NT2/D1 (cell line): ENCODE data around the gene RSBN1L.

ENCODE experiments used
- DNase-seq: peaks from one replicate; pipeline ENCODE4 v3.0.0-alpha.2; 2011; ENCODE audit warnings: low read depth, low spot score
- H3K27me3 ChIP-seq: 2 replicates; pipeline ENCODE4 v1.6.0; 2011; ENCODE audit warnings: mild to moderate bottlenecking; ENCODE audit not compliant: insufficient read length, insufficient read depth
- H3K36me3 ChIP-seq: 2 replicates; pipeline ENCODE4 v1.6.1; 2011; ENCODE audit warnings: mild to moderate bottlenecking, low read length, mixed read lengths; ENCODE audit not compliant: insufficient read depth, insufficient read length
- H3K4me1 ChIP-seq: 2 replicates; pipeline ENCODE4 v1.5.1; 2011; ENCODE audit not compliant: insufficient read depth, insufficient read length
- H3K4me3 ChIP-seq: 2 replicates; pipeline ENCODE4 v1.5.1; 2011; ENCODE audit warnings: low read depth; ENCODE audit not compliant: insufficient read length
- H3K9ac ChIP-seq: 2 replicates; pipeline ENCODE4 v1.6.0; 2011; ENCODE audit warnings: low read depth; ENCODE audit not compliant: insufficient read length
- H3K9me3 ChIP-seq: 2 replicates; pipeline ENCODE4 v1.5.1; 2011; ENCODE audit warnings: mild to moderate bottlenecking, low read length; ENCODE audit not compliant: insufficient read depth
- SUZ12 ChIP-seq: IDR thresholded peaks from 2 replicates; pipeline ENCODE4 v1.6.1; 2011; ENCODE audit not compliant: insufficient read length, insufficient read depth; ENCODE audit errors: extremely low read depth
- YY1 ChIP-seq: IDR thresholded peaks from 2 replicates; pipeline ENCODE4 v1.6.1; 2011; ENCODE audit not compliant: insufficient read length, insufficient read depth
- ZNF274 ChIP-seq: IDR thresholded peaks from 2 replicates; pipeline ENCODE4 v1.6.1; 2011; ENCODE audit warnings: mild to moderate bottlenecking, low read depth, low read length

The RSBN1L gene

DNA sequence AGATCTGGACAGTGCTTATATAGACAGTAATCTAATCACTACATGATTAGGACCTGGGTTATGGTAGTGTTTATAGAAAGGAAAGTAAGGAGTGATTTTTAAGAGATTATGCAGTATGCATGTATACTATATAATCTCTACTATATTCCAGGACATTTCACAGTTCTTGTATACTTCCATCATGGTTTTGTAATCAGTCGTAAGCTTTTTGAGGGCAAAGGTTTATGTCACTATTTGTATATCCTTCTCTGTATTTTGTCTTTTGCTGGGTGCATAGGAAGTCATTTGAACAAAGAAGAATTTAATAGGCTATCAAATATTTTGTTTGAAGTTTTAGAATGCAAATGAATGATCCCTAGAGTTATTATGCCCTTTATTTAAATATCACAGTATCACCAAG is 39.2 kb downstream of the RSBN1L start:
- peaks cover 2% of the 10 kb centered on the region for H3K36me3 ChIP-seq
- TF ChIP-seq ZNF274: no peak
- DNase-seq: no peak

DNA sequence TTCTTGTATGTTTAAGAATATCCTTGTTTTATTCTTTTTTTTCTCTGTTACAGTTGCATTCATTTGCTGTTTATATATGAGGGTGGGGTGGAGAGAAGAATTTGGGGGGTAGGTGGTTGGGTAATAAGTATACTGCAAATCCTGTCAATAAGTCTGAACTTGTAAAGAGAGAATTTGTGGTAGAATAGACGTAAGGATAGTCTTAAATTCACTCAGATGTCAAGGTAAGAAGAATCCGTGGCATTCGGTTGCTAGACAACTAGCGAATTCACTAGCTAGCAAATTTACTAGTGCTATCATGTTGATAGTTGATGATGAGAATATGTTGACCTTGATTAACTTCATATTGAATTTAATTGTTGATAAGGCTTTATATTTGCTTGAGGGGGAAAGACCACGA is 40.7 kb downstream of the RSBN1L start:
- Histone ChIP-seq H3K4me3 (no peak overlapping the region), H3K9me3 (no peaks in the 10 kb centered on the region), H3K9ac (no peak overlapping the region), H3K4me1 (no peaks in the 10 kb centered on the region), H3K27me3 (no peaks in the 10 kb centered on the region), H3K36me3 (peaks cover 2% of the 10 kb centered on the region)
- DNase-seq: no peak
- TF ChIP-seq SUZ12: no peak
- no peak for TF ChIP-seq ZNF274
- TF ChIP-seq YY1: no peak

More for the DNA sequence above, 39.2 kb downstream of the RSBN1L start:
- Histone ChIP-seq H3K9me3 (no peaks in the 10 kb centered on the region), H3K4me1 (no peaks in the 10 kb centered on the region), H3K4me3 (no peak overlapping the region), H3K9ac (no peak overlapping the region), H3K27me3 (no peaks in the 10 kb centered on the region)

DNA sequence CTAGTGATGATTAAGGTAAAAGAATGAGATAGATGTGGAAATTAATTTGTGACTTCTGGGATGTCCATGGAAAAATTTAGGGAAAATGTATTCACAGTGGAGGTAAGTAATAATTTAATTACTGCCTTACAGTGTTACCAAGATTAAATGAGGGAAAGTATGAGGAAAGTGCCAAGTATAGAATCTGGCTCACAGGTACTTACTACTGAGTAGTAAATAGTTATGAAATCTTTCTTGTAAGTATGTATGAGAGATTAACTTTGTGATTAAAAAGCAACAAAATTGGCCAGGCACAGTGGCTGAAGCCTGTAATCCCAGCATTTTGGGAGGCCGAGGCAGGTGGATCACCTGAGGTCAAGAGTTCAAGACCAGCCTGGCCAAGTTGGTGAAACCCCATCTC is 42.1 kb downstream of the RSBN1L start:
- no peaks in the 10 kb centered on the region for H3K4me1 ChIP-seq
- no peaks in the 10 kb centered on the region for H3K9me3 ChIP-seq
- H3K27me3 ChIP-seq: no peaks in the 10 kb centered on the region
- no peak for DNase-seq
- TF ChIP-seq SUZ12: no peak
- TF ChIP-seq ZNF274: no peak
- no peak for TF ChIP-seq YY1
- peaks cover 2% of the 10 kb centered on the region for H3K36me3 ChIP-seq
- no peak overlapping the region for H3K4me3 ChIP-seq
- H3K9ac ChIP-seq: no peak overlapping the region

DNA sequence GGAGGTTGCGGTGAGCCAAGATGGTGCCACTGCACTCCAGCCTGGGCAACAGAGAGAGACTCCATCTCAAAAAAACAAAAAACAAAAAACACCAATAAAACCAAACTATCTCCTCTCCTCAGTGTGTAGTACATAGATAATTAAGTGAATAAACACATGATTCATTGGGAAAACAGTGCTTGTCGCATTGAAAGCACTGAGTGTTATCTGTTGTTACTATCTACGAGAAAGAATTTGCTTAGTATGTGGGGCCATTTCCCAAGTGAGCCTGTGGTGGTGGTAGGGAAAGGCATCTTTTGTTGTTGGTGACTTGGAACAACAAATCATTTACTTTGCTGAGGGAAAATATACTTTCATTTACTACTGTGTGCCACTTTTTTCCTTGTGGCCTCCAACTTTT is 42.6 kb downstream of the RSBN1L start:
- Histone ChIP-seq H3K9me3 (no peaks in the 10 kb centered on the region), H3K9ac (no peak overlapping the region), H3K27me3 (no peaks in the 10 kb centered on the region), H3K4me1 (no peaks in the 10 kb centered on the region), H3K36me3 (peaks cover 2% of the 10 kb centered on the region), H3K4me3 (no peak overlapping the region)
- DNase-seq: no peak
- TF ChIP-seq ZNF274 (no peak), YY1 (no peak), SUZ12 (no peak)

DNA sequence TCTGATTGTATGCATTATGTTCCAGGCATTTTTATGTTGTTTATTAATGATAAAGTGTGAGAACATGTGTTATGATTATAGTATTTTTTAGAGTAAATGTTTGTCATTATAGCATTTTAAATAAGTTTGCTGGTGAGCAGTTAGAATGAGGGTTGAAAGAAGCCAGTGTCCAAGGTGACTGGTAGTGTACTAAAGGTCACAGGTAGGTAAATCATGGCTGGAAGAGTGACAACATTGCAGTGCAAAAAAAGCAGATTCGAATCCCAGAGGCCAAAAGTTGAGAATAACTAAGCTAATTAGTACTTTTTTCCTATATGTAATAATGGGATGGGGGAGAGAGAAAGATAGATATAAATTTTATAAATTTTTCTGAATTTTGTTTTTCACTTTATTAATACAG is 44.0 kb downstream of the RSBN1L start:
- no peaks in the 10 kb centered on the region for H3K27me3 ChIP-seq
- no peak for TF ChIP-seq ZNF274
- no peak for TF ChIP-seq SUZ12
- no peak for TF ChIP-seq YY1
- H3K36me3 ChIP-seq: peaks cover 2% of the 10 kb centered on the region
- no peak for DNase-seq
- H3K9ac ChIP-seq: no peak overlapping the region
- H3K4me3 ChIP-seq: no peak overlapping the region
- H3K4me1 ChIP-seq: no peaks in the 10 kb centered on the region
- H3K9me3 ChIP-seq: no peaks in the 10 kb centered on the region

DNA sequence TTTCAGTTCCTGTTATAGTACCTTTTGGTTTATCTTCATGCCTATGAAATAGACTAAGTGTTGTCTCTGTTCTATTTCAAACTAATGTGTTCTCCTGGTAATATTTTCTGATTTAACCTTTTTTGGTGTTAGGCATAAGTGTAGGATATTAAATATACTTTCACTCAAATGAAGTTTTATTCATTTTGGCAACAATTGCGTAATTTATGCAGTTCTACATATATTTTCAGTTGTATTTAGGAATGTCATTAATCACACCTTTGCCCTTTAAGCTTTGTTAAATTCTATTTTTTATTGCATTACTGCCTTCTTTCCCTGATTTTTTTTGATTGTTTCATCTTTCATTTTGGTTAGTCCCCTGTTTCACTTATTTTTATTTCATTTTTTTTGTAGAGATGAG is 47.3 kb downstream of the RSBN1L start:
- Histone ChIP-seq H3K9ac (no peak overlapping the region), H3K9me3 (no peaks in the 10 kb centered on the region), H3K36me3 (no peaks in the 10 kb centered on the region), H3K4me1 (no peaks in the 10 kb centered on the region), H3K4me3 (no peak overlapping the region), H3K27me3 (no peaks in the 10 kb centered on the region)
- TF ChIP-seq SUZ12 (no peak), YY1 (no peak), ZNF274 (no peak)
- DNase-seq: no peak

DNA sequence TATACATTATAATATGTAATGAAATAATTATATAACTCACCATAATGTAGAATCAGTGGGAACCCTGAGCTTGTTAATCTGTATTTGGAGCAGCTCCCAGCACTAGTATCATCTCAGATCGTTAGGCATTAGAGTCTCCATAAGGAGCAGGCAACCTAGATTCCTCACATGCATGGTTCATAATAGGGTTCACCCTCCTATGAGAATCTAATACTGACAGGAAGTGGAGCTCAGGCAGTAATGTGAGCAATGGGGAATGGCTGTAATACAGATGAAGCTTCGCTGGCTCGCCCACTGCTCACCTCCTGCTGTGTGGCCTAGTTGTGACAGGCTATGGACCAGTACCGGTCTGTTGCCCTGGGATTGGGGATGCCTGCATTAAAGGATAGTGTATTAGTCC is 49.5 kb downstream of the RSBN1L start:
- H3K27me3 ChIP-seq: no peaks in the 10 kb centered on the region

DNA sequence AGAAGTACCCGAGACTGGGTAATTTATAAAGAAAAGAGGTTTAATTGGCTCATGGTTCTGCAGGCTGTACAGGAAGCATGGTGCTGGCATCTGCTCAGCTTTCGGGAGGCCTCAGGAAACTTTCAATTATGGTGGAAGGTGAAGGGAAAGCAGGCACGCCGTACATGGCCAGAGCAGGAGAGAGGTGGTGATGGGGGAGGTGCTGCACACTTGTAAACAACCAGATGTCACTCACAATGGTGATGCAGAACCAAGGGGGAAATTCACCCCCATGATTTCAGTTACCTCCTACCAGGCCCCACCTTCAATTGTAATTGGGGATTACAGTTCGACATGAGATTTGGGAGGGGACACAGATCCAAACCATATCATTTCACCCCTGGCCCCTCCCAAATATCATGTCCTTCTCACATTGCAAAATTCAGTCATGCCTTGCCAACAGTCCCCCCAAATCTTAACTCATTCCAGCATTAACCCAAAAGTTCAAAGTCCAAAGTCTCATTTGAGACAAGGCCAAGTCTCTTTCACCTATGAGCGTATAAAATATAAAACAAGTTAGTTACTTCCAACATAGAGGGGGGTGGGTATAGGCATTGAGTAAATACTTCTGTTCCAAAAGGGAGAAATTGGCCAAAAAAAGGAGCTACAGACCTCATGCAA is 50.0 kb downstream of the RSBN1L start:
- TF ChIP-seq YY1 (no peak), SUZ12 (no peak), ZNF274 (no peak)
- no peak for DNase-seq
- Histone ChIP-seq H3K9ac (no peak overlapping the region), H3K36me3 (peaks cover 7% of the 10 kb centered on the region), H3K9me3 (no peaks in the 10 kb centered on the region), H3K27me3 (no peaks in the 10 kb centered on the region), H3K4me1 (no peaks in the 10 kb centered on the region), H3K4me3 (no peak overlapping the region)

More for the DNA sequence above, 49.5 kb downstream of the RSBN1L start:
- H3K9me3 ChIP-seq: no peaks in the 10 kb centered on the region
- TF ChIP-seq YY1 (no peak), SUZ12 (no peak), ZNF274 (no peak)
- no peak overlapping the region for H3K4me3 ChIP-seq
- H3K9ac ChIP-seq: no peak overlapping the region
- DNase-seq: no peak
- H3K4me1 ChIP-seq: no peaks in the 10 kb centered on the region
- peaks cover 7% of the 10 kb centered on the region for H3K36me3 ChIP-seq
